Astrocyte of the spinal cord (primary cell): ENCODE results near the gene CREBBP.

ENCODE experiments used
- DNase-seq: peaks from one replicate; pipeline ENCODE4 v3.0.0; 2011; ENCODE audit warnings: low read depth, low spot score
- H3K4me3 ChIP-seq: 2 replicates; pipeline ENCODE4 v1.5.1; 2011; ENCODE audit warnings: low read depth, mild to moderate bottlenecking, low read length, moderate library complexity
- in situ Hi-C: cut with HindIII; loops from 2 replicates; pipeline ENCODE4 v1.10.0; 2017; ENCODE audit warnings: low sequenced_read_pairs
- TF ChIP-seq, protein P1 (sequence below): IDR thresholded peaks from 2 replicates; pipeline ENCODE4 v1.5.1; 2012; ENCODE audit warnings: low read depth, mild to moderate bottlenecking, low read length, inconsistent platforms

Gene CREBBP

DNA sequence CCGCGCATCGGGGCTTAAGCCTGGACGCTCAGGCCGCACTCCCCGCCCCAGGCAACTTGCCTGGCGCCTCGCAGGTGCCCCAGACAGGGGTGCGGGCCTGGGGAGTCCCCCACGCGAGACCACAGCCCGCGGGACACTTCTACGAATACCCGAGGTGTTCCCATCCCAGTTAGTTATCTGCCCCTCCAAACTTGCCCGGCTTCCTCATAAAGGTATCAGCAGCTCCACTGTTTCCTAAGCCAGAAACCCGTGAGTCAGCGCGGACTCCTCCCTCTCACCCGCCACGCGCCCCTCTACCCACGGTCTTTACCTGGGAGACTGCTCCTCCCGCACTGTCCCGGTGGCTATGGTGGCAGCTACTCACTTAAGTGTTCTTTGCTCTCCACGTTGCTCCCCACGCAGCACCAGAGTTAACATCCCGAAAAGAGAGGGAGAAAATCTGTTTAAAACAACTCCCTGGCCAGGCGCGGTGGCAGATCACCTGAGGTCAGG, 1.0 kb upstream of the CREBBP start:
- TF ChIP-seq, protein P1, sequence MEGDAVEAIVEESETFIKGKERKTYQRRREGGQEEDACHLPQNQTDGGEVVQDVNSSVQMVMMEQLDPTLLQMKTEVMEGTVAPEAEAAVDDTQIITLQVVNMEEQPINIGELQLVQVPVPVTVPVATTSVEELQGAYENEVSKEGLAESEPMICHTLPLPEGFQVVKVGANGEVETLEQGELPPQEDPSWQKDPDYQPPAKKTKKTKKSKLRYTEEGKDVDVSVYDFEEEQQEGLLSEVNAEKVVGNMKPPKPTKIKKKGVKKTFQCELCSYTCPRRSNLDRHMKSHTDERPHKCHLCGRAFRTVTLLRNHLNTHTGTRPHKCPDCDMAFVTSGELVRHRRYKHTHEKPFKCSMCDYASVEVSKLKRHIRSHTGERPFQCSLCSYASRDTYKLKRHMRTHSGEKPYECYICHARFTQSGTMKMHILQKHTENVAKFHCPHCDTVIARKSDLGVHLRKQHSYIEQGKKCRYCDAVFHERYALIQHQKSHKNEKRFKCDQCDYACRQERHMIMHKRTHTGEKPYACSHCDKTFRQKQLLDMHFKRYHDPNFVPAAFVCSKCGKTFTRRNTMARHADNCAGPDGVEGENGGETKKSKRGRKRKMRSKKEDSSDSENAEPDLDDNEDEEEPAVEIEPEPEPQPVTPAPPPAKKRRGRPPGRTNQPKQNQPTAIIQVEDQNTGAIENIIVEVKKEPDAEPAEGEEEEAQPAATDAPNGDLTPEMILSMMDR, result no peak
- DNase-seq, result no peak
- in situ Hi-C loops, result no loop called here
- H3K4me3 ChIP-seq, result peak overlapping the region; percentile 59

- TF ChIP-seq, protein P1, result peak; percentile 15
- in situ Hi-C loops, result no loop called here
These were observed 487 bp downstream of the CREBBP start for GRCh38 chr16:3879887-3880564.

DNA sequence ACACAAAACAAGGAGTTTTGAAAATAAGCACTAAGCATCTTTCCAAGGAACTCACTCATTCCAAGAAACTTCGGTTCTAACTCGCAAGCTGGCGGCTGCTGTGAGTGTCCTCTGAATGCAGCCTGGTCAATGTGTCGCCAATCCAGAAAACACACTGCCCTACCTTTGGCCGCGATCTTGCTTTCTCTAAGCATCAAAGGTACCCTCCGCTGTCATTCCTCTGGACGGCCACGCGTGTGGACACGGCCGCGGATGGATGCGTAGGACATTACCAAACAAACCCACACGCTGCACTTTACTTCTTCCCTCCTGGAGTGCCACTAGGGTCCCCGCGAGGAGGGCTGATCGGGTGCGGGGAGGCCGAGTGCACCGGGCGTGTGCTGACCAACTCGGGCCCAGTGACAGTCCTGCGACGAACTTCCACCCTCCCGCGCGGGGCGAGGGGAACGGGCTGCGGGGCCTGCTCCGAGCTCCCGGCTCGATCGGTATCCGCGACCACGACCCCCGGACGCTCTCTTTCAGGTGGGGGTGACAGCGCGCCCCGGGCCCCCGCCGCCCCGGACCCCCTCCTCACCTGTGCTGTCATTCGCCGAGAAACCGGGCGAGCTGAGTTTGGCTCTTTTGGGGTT, 1.1 kb downstream of the CREBBP start:
- TF ChIP-seq, protein P1, result no peak
- DNase-seq, result no peak
- in situ Hi-C loops, result no loop called here
- H3K4me3 ChIP-seq, result peak overlapping the region; percentile 84

More at GRCh38 chr16:3879887-3880564, 487 bp downstream of the CREBBP start:
- H3K4me3 ChIP-seq, result peak overlapping the region; percentile 84
- peak; percentile 35 for DNase-seq

DNA sequence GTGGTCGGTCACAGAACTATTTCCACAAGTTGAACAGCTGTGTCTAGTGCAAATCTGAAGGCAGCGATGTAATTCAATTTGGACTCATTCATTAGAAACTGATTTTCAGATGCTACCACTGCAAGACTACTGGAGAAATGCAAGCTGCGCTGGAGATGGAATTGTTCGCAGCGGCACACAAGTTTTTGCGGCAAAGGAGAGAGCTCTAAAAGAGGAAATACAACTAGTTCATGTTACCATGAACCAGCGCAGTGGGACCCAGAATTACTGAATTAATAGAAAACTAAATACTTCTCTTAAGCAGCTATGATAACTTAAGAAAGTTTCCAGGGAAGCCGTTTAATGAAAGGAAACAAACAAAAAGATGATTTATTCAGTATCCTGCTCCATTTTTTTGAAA, 1.9 kb downstream of the CREBBP start:
- H3K4me3 ChIP-seq, result peak overlapping the region; percentile 84
- in situ Hi-C loops, result no loop called here
- peak; percentile 37 for DNase-seq
- TF ChIP-seq, protein P1, result no peak

- no peak overlapping the region for H3K4me3 ChIP-seq
- no peak for DNase-seq
These were observed 3.8 kb downstream of the CREBBP start for GRCh38 chr16:3876695-3877094.

GRCh38 chr16:3876160-3876559, 4.4 kb downstream of the CREBBP start:
- in situ Hi-C loops, result no loop called here

More at GRCh38 chr16:3876695-3877094, 3.8 kb downstream of the CREBBP start:
- TF ChIP-seq, protein P1, result no peak
- in situ Hi-C loops, result no loop called here

More at GRCh38 chr16:3876160-3876559, 4.4 kb downstream of the CREBBP start:
- TF ChIP-seq, protein P1, result no peak
- H3K4me3 ChIP-seq, result no peak overlapping the region
- no peak for DNase-seq
